ENCODE data around the gene ISCU.

- TF ChIP-seq CTCF (IDR thresholded peaks at IDR 0.05; ENCODE audit: low read depth, low read length) (no peak), EZH2phosphoT487 (IDR thresholded peaks at IDR 0.05; ENCODE audit: low read depth) (no peak)
Observed at GRCh38 chr12:108517288-108518100, 44.9 kb upstream of the ISCU start.

Data from OCI-LY3 (cell line).